Stimulated activated naive CD8-positive, alpha-beta T cell treated with anti-CD3 and anti-CD28 coated beads, Interleukin-15, Interleukin-2, amounts not matched to agents 100 ng/mL and 50 ng/mL, for 24 hours (primary cell): ENCODE measurements around the gene NSD2.
"Not testable (repeated sequence)": the region's sequence is repeated elsewhere in the genome, so short reads cannot be mapped to it uniquely, and the experiment has no call there.

Experiments
- H3K27ac Mint-ChIP-seq: one replicate; pipeline ENCODE4 v1.8.0; 2021; ENCODE audit warnings: mild to moderate bottlenecking, mixed read lengths
- H3K27me3 Mint-ChIP-seq: one replicate; pipeline ENCODE4 v1.8.0; 2021; ENCODE audit warnings: mixed read lengths
- H3K36me3 Mint-ChIP-seq: one replicate; pipeline ENCODE4 v1.8.0; 2021; ENCODE audit warnings: low read depth, mixed read lengths
- H3K4me1 Mint-ChIP-seq: one replicate; pipeline ENCODE4 v1.8.0; 2021; ENCODE audit warnings: low read depth, mixed read lengths
- H3K4me3 Mint-ChIP-seq: one replicate; pipeline ENCODE4 v1.8.0; 2021; ENCODE audit warnings: mild to moderate bottlenecking, mixed read lengths
- H3K9me3 Mint-ChIP-seq: one replicate; pipeline ENCODE4 v1.8.0; 2021; ENCODE audit warnings: mixed read lengths

Gene NSD2

GRCh38 chr4:1911316-1911715 is 40.1 kb downstream of the NSD2 start:
- H3K27me3 Mint-ChIP-seq, H3K4me3 Mint-ChIP-seq, H3K9me3 Mint-ChIP-seq, H3K4me1 Mint-ChIP-seq, H3K27ac Mint-ChIP-seq: not testable (repeated sequence)
- H3K36me3 Mint-ChIP-seq: peaks cover 68% of the 10 kb centered on the region

DNA sequence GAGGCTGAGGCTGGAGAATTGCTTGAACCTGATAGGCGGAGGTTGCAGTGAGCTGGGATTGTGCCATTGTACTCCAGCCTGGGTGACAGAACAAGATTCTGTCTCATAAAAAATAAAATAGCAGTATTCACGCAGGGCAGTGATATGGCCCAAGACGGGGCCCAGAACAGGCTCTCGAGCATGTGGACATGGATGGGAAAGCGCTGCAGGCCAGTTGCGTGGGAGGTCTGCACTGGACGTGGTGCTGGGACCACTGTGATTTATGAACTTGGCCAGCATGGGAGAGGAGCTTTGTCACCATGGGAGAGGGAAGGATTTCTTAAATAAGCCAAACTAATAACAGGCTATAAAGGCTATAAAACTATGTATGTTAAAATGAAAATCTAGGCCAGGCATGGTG is 51.6 kb downstream of the NSD2 start:
- Mint-ChIP-seq H3K4me1 (no peaks in the 10 kb centered on the region), H3K27ac (no peak overlapping the region), H3K4me3 (no peak overlapping the region), H3K36me3 (peaks cover 61% of the 10 kb centered on the region), H3K9me3 (no peaks in the 10 kb centered on the region), H3K27me3 (no peaks in the 10 kb centered on the region)

- H3K4me1 Mint-ChIP-seq: peaks cover 9% of the 10 kb centered on the region
- H3K36me3 Mint-ChIP-seq: peaks cover 62% of the 10 kb centered on the region
- H3K4me3 Mint-ChIP-seq: no peak overlapping the region
Measured at GRCh38 chr4:1927675-1928074, 56.5 kb downstream of the NSD2 start.

DNA sequence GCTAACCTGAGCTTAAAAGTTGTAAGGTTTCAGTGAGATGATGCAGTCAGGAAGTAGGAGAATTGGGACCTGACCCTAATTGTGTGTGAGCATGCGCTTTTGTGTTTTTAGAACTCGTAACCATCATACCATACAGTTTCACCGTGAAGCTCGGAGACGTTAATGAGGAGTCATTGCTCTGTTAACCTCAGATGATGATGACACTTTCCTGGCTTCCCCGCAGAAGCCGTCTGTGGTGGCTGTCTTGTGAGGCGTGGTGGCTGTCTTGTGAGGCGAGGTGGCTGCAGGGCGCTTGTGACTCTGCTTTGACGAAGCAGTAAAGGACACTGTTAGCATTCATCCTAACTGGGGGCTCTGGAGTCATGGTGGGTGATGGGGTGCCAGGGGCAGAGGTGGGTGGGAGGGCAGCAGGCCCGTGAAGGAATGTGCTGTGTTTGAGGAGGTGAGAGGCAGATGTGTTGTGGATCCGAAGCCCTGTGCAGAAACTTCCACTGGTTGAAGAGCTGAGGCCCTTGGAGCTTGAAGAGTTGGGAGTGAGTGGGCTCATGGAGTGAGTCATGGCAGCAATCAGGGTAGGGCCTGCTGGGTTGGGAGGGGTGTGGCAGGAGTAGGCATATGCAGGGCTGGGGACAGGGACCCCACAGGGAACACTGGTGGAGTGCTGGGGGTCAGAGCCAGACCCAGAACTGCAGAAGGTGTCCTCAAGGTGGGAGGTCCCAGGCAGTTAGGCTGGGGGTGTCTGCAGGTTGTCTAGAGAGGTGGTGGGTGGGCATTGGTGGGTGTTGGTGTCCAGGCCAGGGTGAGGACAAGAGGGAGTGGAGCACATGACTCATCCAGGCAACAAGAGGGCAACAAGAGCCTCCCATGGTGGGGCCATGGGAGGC is 57.4 kb downstream of the NSD2 start:
- Mint-ChIP-seq H3K4me3 (no peak overlapping the region), H3K27me3 (no peaks in the 10 kb centered on the region), H3K36me3 (peaks cover 54% of the 10 kb centered on the region), H3K4me1 (peaks cover 9% of the 10 kb centered on the region), H3K9me3 (no peaks in the 10 kb centered on the region), H3K27ac (no peak overlapping the region)

More at GRCh38 chr4:1927675-1928074, 56.5 kb downstream of the NSD2 start:
- Mint-ChIP-seq H3K27me3 (no peaks in the 10 kb centered on the region), H3K9me3 (no peaks in the 10 kb centered on the region), H3K27ac (no peak overlapping the region)

- peaks cover 9% of the 10 kb centered on the region for H3K4me1 Mint-ChIP-seq
- no peak overlapping the region for H3K4me3 Mint-ChIP-seq
- no peak overlapping the region for H3K27ac Mint-ChIP-seq
- H3K36me3 Mint-ChIP-seq: peaks cover 49% of the 10 kb centered on the region
- no peaks in the 10 kb centered on the region for H3K27me3 Mint-ChIP-seq
- no peaks in the 10 kb centered on the region for H3K9me3 Mint-ChIP-seq
Measured at GRCh38 chr4:1932736-1933135, 61.5 kb downstream of the NSD2 start.

GRCh38 chr4:1933700-1934099 is 62.5 kb downstream of the NSD2 start:
- Mint-ChIP-seq H3K4me3 (no peak overlapping the region), H3K36me3 (peaks cover 45% of the 10 kb centered on the region), H3K27me3 (no peaks in the 10 kb centered on the region), H3K9me3 (no peaks in the 10 kb centered on the region), H3K27ac (no peak overlapping the region), H3K4me1 (peaks cover 3% of the 10 kb centered on the region)

DNA sequence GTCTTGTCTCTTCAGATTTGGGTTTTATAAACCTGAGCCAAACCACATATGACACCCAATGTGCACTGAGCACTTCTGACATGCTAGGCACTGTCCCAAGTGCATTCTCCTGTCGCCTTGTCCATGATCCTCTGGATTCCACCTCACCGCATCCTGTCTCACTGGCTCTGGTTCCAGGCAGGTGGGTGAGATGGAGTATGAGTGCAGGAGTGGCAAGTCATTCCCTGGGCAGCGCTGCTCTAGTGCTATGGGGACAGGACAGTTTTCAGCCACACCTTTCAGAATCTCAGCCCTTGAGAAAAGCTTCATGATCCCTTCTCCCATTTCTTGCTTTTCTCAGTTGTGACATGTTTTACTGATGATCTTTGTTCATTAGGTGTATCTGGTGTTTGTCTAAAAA is 66.4 kb downstream of the NSD2 start:
- no peak overlapping the region for H3K4me3 Mint-ChIP-seq
- peaks cover 47% of the 10 kb centered on the region for H3K36me3 Mint-ChIP-seq
- H3K27ac Mint-ChIP-seq: no peak overlapping the region
- H3K9me3 Mint-ChIP-seq: no peaks in the 10 kb centered on the region
- no peaks in the 10 kb centered on the region for H3K4me1 Mint-ChIP-seq
- no peaks in the 10 kb centered on the region for H3K27me3 Mint-ChIP-seq

GRCh38 chr4:1938027-1938426 is 66.8 kb downstream of the NSD2 start:
- H3K9me3 Mint-ChIP-seq: no peaks in the 10 kb centered on the region
- no peaks in the 10 kb centered on the region for H3K27me3 Mint-ChIP-seq
- H3K27ac Mint-ChIP-seq: no peak overlapping the region
- no peak overlapping the region for H3K4me3 Mint-ChIP-seq
- peaks cover 52% of the 10 kb centered on the region for H3K36me3 Mint-ChIP-seq
- H3K4me1 Mint-ChIP-seq: no peaks in the 10 kb centered on the region

DNA sequence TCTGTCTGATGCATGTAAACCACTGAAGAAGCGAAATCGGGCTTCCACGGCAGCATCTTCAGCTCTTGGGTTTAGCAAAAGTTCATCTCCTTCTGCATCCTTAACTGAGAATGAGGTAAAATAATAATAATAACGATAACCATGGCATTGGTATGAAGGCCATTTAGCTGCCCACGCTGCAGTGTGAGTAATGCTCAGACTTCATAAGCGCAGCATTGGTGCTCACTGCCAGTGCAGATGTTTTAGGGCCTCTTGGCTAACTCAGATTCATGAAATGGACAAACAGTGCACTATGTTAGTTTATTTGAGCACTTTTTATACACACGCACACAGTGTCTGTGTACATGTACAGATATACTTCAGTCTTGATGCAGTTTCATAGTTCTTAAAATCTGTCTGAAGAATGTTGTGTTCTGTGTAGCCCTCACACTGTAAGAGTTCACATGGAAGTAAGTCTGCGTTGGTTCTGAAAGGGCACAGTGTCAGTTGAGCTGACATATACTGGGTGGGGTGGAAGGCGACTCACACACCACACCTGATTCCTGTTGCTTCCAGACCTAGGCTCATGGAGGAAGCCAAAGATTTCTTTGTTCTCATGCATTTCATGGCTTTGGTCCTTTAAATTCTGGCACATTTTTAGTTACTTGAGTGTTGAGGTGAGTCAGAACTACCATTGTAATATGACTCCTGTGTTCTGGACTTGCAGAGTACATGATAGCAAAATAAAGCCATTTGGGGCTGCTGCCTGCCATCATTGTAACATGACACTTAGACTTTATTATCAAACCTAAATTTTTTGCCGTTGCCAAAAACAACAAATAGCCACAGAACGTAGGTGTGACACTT is 68.7 kb downstream of the NSD2 start:
- Mint-ChIP-seq H3K27me3 (no peaks in the 10 kb centered on the region), H3K36me3 (peaks cover 62% of the 10 kb centered on the region), H3K4me1 (no peaks in the 10 kb centered on the region), H3K9me3 (no peaks in the 10 kb centered on the region), H3K4me3 (no peak overlapping the region), H3K27ac (no peak overlapping the region)

- Mint-ChIP-seq H3K4me1 (no peaks in the 10 kb centered on the region), H3K36me3 (peaks cover 69% of the 10 kb centered on the region), H3K27ac (no peak overlapping the region), H3K27me3 (no peaks in the 10 kb centered on the region), H3K4me3 (no peak overlapping the region), H3K9me3 (no peaks in the 10 kb centered on the region)
Measured at GRCh38 chr4:1940566-1940965, 69.4 kb downstream of the NSD2 start.

GRCh38 chr4:1943928-1944327 is 72.7 kb downstream of the NSD2 start:
- H3K27ac Mint-ChIP-seq: no peak overlapping the region
- no peaks in the 10 kb centered on the region for H3K4me1 Mint-ChIP-seq
- H3K9me3 Mint-ChIP-seq: no peaks in the 10 kb centered on the region
- H3K4me3 Mint-ChIP-seq: no peak overlapping the region
- H3K27me3 Mint-ChIP-seq: no peaks in the 10 kb centered on the region
- peaks cover 73% of the 10 kb centered on the region for H3K36me3 Mint-ChIP-seq

DNA sequence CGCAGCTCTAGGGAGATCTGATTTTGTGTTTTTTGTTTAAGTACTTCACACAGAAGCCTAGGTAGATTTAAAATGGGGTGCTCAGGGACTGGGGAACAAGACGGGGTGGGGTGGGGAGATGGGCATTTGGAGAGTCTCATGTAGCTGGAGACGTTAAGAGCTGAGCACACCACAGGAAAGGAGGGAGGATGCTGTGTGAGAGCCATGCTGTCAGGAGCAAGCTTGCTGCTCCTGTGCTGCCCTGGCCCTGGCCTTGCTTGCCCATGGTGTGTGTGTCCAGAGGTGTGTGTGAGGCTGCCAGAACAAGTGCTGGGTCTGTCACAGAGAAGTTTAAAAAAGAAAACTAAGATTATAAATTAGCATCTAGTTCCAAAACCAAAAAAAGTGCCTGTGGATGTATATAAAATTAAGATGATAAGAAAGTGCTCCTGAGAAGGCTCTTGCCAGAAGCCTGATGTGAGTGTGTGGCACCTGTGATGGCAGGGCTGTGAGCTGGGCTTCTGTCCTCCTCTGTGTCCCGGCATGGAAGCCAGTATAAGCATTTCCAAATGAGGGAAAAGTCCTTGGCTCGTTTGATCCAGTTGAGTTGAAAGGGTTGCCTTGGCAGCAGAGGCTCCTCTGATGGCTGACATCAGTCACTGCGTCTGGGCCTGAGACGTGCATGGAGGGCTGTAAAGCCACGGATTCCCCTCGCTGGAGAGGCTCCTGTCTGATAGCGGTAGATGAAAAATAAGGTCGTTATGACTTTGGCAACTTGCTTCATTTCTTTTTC is 74.1 kb downstream of the NSD2 start:
- H3K4me3 Mint-ChIP-seq: no peak overlapping the region
- H3K27me3 Mint-ChIP-seq: no peaks in the 10 kb centered on the region
- no peaks in the 10 kb centered on the region for H3K9me3 Mint-ChIP-seq
- H3K36me3 Mint-ChIP-seq: peaks cover 71% of the 10 kb centered on the region
- no peak overlapping the region for H3K27ac Mint-ChIP-seq
- no peaks in the 10 kb centered on the region for H3K4me1 Mint-ChIP-seq

DNA sequence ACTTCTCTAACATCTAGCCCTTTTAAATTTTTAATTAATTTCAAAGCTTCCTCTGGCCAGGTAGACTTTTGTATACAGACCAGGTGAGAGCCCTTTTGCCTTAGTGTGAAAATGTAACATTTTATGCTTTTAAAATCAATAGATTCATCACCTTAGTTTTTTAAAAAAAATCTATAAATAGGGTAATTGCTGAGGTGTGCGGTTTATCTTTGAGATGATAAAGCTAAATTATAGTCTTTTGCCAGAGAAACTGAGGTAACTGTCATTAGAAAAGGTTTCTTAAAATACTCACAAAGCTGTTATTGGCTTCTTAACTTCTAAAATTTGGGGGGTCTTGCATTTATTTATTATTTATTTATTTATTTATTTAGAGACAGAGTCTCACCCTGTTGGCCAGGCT is 74.7 kb downstream of the NSD2 start:
- Mint-ChIP-seq H3K27me3 (no peaks in the 10 kb centered on the region), H3K9me3 (no peaks in the 10 kb centered on the region), H3K4me1 (no peaks in the 10 kb centered on the region), H3K27ac (no peak overlapping the region), H3K4me3 (no peak overlapping the region), H3K36me3 (peaks cover 71% of the 10 kb centered on the region)

DNA sequence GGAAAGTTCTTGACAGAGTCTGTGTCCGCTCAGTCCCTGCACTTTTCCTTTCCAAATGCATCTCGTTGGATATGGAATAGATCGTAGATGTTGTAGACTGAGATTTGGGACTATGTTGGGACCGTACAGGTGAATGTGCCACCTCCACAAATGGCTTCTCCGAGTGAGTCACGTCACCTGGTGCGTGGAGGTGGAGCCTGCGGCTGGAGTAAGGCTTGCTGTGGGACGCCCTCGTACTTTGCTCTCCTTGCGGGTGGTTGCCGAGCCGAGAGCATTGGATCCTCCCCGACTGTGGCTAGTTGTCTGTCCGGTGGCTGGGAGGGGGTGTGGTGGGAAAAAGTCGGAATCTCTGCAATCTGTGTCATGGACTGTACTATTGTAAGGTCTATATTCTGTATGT is 77.0 kb downstream of the NSD2 start:
- no peaks in the 10 kb centered on the region for H3K4me1 Mint-ChIP-seq
- H3K4me3 Mint-ChIP-seq: no peak overlapping the region
- no peaks in the 10 kb centered on the region for H3K27me3 Mint-ChIP-seq
- no peaks in the 10 kb centered on the region for H3K9me3 Mint-ChIP-seq
- peaks cover 64% of the 10 kb centered on the region for H3K36me3 Mint-ChIP-seq
- H3K27ac Mint-ChIP-seq: no peak overlapping the region
